D341Med (cell line): ENCODE data around the gene MED26.

Source experiments
- DNase-seq: peaks from one replicate; pipeline ENCODE4 v3.0.0; 2012; ENCODE audit warnings: low spot score

Gene MED26

DNA sequence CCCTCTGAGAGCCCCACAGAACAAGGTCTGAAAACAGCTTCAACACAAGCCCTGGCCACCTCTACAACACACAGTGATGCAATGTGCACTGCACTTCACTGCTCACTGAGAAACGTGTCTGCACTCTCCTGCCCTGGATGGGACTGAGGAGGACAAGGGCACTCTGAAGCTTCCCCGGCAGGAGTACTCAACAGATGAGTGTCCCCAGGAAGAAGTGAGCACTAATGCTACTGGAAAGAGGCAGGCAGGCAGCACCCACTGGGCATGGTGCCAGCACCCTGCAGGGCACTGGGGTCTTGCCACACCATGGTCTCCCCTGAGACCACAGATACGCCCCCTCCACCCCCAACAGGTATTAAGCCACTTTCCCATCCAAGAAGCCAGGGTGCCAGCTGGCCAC, 38.1 kb downstream of the MED26 start:
- peak; percentile 54 for DNase-seq

DNA sequence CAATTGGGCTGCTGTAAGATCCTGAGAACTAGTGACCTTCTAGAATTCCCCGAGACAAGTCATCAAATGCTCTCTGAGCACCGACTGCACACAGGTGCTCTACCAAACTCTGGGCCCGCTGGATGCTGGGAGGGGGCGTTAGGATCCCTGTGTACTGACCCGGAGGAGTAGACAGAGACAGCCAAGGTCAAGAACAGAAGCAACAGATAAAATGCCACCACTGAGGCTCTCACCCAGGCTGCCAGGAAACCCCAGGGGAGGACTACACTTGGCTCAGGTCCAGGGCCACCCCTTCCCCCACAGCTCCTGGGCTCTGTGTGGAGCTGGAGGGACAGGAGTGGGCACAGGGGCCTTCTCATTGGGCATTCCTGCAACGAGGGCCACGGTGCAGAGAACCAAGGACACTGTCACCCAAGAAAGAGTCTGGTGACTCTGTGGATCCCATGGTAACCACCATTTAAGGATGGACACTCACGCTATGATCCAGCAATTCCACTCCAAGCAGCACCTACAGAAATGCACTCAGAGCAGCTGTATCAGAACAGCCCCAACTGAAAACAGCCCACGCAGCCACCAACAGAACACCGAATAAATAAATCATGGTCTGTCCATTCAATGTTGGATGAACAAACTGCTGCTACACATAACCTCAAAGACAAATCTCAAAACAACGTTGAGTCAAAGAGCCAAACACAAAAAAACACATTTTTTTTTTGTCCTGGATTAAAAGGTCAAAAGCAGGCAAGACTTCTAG, 39.0 kb downstream of the MED26 start:
- no peak for DNase-seq

- DNase-seq: no peak
Observed at GRCh38 chr19:16587833-16588823, 39.9 kb downstream of the MED26 start.

GRCh38 chr19:16586991-16587832, 40.8 kb downstream of the MED26 start:
- no peak for DNase-seq

- no peak for DNase-seq
Observed at GRCh38 chr19:16586477-16586871, 41.5 kb downstream of the MED26 start.

GRCh38 chr19:16585808-16586476, 42.1 kb downstream of the MED26 start:
- no peak for DNase-seq

GRCh38 chr19:16585094-16585801, 42.8 kb downstream of the MED26 start:
- no peak for DNase-seq

DNA sequence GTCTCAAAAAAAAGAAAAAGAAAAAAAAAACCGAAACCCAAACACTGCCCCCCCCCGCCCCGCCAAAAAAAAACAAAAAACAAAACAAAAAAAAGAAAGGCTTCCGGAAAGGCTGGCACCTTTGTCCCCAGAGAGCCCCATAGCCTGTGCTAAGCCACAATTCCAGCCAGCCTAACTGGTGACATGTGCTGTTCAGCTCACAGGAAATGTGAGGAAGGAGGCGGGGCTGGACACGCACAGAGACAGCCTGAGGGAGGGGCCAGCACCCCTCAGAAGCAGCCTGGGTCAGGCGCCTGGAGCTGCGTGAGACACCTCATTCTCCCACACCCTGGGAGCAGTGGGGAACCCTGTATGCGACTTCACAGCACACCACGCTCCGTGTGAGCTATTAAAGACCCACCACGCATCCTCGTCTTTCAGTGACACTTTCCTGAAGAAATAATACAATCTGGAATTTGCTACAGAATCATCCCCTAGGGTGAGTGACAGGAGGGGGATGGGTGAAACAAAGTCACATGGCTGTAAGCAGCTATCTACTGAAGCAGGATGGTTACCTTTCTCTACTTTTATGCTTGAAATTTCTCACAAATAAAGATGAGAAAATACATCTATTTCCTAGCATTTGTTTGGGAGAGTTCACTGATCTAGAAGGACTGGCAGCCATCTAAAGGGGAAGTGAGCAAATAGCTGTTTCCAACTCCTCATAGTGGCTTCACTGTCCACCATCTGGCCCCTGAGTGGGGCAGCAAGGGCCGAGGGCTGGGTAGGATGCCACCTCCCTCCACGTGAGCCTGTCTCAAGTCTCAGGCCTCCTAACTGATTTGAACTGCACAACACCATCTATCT, 43.5 kb downstream of the MED26 start:
- DNase-seq: peak; percentile 92

DNA sequence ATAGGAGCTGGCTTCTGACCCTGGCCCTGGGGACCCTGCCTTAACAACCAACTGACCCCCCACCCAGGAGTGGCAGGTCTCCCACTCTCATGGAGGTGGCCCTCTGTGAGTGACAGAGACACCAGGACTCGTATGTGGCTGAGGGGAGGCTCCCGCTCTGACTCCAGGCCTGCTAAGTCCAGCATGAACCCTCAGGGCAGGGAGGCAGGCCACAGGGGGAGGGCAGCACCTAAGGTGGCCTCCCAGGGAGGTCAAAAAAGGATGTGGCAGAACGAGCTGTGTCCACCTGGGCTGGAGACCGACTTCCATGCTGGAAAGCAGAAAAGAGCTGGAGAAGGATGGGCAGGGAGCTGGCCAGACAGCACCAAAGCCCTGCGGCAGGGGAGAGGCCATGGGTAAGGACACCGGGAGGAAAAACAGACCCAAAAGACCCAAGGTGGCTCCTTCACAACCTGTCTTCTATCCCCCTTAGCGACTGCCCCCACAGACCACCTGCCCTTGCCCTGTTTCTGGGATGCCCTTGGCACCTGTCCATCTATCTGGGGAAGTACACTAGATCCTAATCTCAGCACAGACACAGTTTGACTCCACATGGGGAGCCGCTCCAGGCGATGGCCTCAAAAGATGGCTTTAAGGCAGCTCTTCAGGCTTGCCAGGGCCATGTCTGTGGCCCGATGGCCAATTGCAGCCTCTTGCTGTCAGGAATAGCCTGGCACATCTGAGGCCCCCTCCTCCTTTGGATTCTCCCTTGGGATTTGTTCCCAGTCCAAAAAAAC, 45.3 kb downstream of the MED26 start:
- DNase-seq: no peak

DNA sequence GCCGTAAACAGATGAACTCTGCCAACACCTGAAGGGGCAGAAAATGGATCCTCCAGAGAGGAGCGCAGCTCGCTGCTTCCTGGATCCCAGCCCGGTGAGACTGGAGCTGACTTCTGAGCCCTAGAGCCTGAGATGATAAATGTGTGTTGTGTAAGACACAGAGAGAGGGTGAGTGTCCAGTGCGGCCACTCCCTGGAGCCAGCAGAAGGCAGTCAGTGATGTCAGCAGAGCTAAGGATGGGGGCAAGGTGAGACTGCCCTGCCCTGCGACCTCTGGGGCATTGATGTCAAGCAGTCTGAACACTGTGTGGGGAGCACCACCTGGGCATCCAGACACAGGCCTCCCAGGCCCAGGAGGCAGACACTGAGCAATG, 46.0 kb downstream of the MED26 start:
- DNase-seq: no peak

DNA sequence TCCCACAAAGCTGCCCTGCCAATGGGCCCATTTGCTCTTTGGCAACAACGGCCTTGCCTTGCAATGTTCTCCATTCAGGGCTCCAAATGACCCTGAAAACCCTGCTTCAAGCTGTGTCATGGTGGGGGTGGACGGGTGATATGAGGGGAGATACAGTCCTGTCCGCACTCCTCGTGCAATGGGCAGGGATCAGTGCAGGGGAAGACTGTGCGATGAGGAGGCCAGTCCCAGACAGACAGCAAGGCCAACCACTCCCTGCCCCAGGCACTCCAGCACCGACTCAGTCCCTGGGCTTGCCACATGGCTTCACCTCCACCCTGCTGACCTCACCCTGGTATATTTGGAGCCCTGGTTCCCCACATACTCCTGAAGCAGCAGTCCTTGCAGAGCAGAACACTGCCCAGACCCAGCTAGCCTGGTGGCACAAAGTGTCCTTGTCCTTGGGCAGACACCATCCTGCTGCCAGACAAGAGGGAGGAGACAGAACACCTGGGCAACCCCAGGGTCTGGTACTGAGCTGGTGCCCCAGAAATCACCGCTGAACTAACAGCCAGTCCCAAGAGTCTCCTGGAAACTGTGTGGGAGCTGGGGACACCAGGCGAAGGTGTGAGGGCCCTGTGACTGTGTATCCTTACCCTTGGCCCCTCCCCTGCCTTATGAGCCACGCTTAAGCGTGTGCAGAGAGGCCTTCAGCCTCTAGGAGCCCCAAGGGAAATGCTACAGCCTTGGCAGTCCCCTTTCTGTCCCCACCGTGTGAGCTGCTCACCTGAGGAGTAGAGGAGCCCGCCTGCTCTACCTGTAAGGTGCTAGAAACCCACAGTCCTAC, 46.6 kb downstream of the MED26 start:
- DNase-seq: no peak

DNA sequence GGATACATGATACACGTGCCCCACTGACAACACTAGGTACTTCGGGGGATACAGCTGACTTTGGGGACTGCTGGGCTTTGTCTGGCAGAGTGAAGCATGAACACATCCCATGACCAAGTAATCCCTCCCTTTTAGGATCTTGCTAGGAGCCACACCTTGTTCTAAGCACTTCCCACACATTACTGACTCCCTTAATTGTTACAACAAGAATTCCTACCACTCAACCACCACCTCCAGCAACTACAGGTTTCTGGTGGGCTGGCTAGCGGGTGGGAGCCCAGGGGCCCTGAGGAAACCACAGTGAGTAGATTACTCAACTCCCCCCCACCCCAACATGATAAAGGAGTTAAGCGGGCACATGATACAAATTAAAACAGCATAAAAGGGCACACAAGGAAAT, 48.6 kb downstream of the MED26 start:
- no peak for DNase-seq

- no peak for DNase-seq
Observed at GRCh38 chr19:16577531-16577985, 50.4 kb downstream of the MED26 start.

- DNase-seq: no peak
Observed at GRCh38 chr19:16576690-16577530, 51.1 kb downstream of the MED26 start.

- no peak for DNase-seq
Observed at GRCh38 chr19:16575861-16576689, 51.9 kb downstream of the MED26 start.

GRCh38 chr19:16575282-16575681, 52.7 kb downstream of the MED26 start:
- no peak for DNase-seq
